ENCODE data around the gene MIP.

The MIP gene

DNA sequence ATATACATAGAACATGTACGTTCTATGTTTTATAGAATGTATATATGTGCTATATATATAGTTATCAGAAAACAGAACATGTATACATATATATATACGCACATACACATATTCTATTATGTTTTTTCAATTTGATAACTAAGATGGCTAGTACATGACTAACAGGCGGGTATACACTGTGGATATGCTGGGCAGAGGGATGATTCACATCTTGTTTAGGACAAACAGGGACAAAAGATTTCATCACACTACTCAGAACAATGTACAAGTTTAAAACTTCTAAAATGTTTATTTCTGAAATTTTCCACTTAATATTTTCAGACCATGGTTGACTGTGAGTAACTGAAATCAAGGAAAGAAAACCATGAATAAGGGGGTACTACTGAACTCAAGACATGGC lies 22.6 kb downstream of the MIP start:
- DNase-seq (ENCODE audit: low read depth), result no peak
- H3K4me3 ChIP-seq (ENCODE audit: low read depth, low read length), result no peak overlapping the region
- no peak for TF ChIP-seq CTCF (IDR thresholded peaks at IDR 0.05; ENCODE audit: low read depth, low read length, missing control alignments)

DNA sequence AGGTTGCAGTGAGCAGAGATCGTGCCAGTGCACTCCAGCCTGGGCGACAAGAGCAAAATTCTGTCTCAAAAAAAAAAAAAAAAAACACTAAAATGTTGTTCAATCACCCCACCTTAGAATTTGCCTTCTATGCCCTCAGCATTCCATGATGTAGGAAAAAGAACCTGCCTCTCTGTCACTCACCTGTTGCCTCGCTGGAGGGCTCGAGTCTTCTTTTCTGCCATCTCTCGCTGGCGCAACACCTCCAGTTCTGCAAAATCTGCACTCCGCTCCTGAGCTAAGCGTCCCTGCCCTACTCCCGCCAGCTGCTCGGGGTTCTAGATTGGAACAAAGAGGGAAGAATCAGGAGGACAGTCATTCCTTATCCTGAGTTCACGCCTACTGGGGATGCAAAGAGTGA lies 23.2 kb downstream of the MIP start:
- TF ChIP-seq CTCF (IDR thresholded peaks at IDR 0.05; ENCODE audit: low read depth, low read length, missing control alignments), result no peak
- no peak overlapping the region for H3K4me3 ChIP-seq (ENCODE audit: low read depth, low read length)
- DNase-seq (ENCODE audit: low read depth), result no peak

DNA sequence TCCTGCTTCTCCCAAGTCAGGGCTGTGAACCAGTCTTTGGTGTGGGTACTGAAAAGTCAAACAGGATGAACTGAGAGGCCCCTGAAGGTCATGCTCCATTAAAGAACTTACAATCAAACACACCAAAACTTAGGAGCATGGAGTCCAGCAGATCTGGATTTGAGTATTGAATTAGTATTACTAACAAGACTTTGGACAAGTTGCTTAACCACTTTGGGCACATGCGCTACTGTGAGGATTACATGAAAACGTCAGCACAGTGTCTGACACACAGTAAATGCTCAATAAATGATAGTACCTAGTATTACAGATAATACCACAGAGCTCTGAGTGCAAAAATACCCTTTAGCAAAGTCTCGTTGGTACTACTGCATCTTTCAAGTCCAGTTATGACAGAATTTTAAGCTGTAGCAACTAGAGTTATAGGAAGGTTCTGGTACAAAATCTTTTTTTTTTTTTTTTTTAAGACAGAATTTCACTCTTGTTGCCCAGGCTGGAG lies 28.5 kb downstream of the MIP start:
- no peak for TF ChIP-seq CTCF (IDR thresholded peaks at IDR 0.05; ENCODE audit: low read depth, low read length, missing control alignments)
- DNase-seq (ENCODE audit: low read depth), result no peak
- H3K4me3 ChIP-seq (ENCODE audit: low read depth, low read length), result no peak overlapping the region

GRCh38 chr12:56425193-56425592 lies 29.3 kb downstream of the MIP start:
- no peak for DNase-seq (ENCODE audit: low read depth)
- H3K4me3 ChIP-seq (ENCODE audit: low read depth, low read length), result no peak overlapping the region
- TF ChIP-seq CTCF (IDR thresholded peaks at IDR 0.05; ENCODE audit: low read depth, low read length, missing control alignments), result no peak

DNA sequence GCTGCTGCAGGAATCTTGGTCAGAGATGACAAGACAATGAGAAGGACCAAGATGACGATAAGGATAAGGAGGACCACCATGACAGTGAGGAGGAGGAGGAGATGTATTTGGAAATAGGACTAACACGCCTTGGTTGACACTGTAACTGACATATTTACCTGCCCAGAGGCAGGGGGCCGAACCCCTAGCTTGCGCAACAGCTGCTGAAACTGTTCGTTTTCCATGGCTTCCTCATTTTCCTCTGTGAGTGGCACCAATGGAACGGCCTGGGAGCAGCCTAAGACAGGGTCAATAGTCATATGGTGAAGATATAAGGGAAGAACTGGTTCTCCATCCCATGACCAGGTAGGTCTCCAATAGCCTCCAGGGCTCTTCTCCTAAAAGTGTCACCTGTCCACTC lies 34.0 kb downstream of the MIP start:
- no peak for TF ChIP-seq CTCF (IDR thresholded peaks at IDR 0.05; ENCODE audit: low read depth, low read length, missing control alignments)
- no peak for DNase-seq (ENCODE audit: low read depth)

GRCh38 chr12:56417739-56418138 lies 36.7 kb downstream of the MIP start:
- DNase-seq (ENCODE audit: low read depth), result no peak
- H3K4me3 ChIP-seq (ENCODE audit: low read depth, low read length), result no peak overlapping the region
- TF ChIP-seq CTCF (IDR thresholded peaks at IDR 0.05; ENCODE audit: low read depth, low read length, missing control alignments), result no peak

More for the DNA sequence above, 34.0 kb downstream of the MIP start:
- no peak overlapping the region for H3K4me3 ChIP-seq (ENCODE audit: low read depth, low read length)

DNA sequence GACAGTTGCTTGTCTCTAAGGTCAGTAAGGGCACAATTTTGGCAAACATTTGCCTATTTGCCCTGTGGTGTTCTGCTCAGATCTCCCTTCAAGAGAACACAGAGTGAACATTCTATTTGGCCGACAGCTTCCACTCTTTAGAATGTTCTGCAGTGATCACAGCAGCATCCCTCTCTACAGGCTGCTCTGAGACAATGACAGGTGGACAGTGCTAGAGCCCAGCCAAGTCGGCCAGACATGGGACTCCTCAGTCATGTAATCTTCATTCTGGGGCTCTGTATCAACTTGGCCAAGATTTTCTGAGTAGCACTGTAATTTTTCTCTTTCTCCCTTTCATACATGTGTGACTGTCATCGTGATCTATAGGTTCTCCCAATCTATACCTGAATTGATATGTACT lies 40.1 kb downstream of the MIP start:
- no peak for DNase-seq (ENCODE audit: low read depth)

More for the DNA sequence above, 40.1 kb downstream of the MIP start:
- no peak for TF ChIP-seq CTCF (IDR thresholded peaks at IDR 0.05; ENCODE audit: low read depth, low read length, missing control alignments)
- H3K4me3 ChIP-seq (ENCODE audit: low read depth, low read length), result no peak overlapping the region

Data from GM12864 (cell line).